Body of pancreas (tissue), 4 donors: ENCODE results near the gene PIK3CD. TPM values are rescaled to one million over a fixed set of nuclear protein-coding genes. Genes with fewer than 3 reads are reported as not detected.

Source experiments
- ATAC-seq: fragments of 150-250 bp; one replicate; pipeline ENCODE4 v1.9.1; 2016
- DNase-seq, 4 donors: peaks; one replicate each; pipeline ENCODE4 v3.0.0-alpha.2; 2019
- H3K27ac ChIP-seq, 4 donors: fragments of 200-600 bp; sonication (generic); 1 replicate in 3 of 4; 2 replicates in 1 of 4; pipeline versions ENCODE4 v1.5.1 to v1.6.1; 2016 to 2019; ENCODE audit warnings: mild to moderate bottlenecking in 1 of 4, mixed read lengths in 1 of 4, moderate library complexity in 1 of 4
- H3K27me3 ChIP-seq, 2 donors: fragments of 200-600 bp; sonication (generic); one replicate each; pipeline ENCODE4 v1.6.0; 2016; ENCODE audit warnings: mild to moderate bottlenecking in 1 of 2
- H3K36me3 ChIP-seq, 2 donors: fragments of 200-600 bp; sonication (generic); replicated peaks in 1 of 2; 2 replicates each; pipeline ENCODE4 v1.5.1; 2016; ENCODE audit warnings: low read depth in 2 of 2; ENCODE audit not compliant: insufficient read depth in 1 of 2
- H3K4me1 ChIP-seq: fragments of 200-600 bp; sonication (generic); one replicate; pipeline ENCODE4 v1.6.0; 2016
- H3K4me3 ChIP-seq, 2 donors: fragments of 200-600 bp; sonication (generic); 1 replicate in 1 of 2; 2 replicates in 1 of 2; pipeline ENCODE4 v1.5.1; 2016 to 2019
- H3K9me3 ChIP-seq, 3 donors: fragments of 200-600 bp; sonication (generic); 1 replicate in 2 of 3; 2 replicates in 1 of 3; pipeline ENCODE4 v1.5.1; 2016
- POLR2A ChIP-seq, 3 donors: fragments of 450-650 bp; IDR thresholded peaks; one replicate each; pipeline ENCODE4 v1.6.1; 2016; ENCODE audit warnings: antibody characterized with exemption in 3 of 3, mild to moderate bottlenecking in 2 of 3
- WGBS, 2 donors: methylation state at CpG; one replicate each; pipeline ENCODE4 v1.1.5; 2017; 5-methylcytosine and 5-hydroxymethylcytosine counted together
- intact Hi-C: fragments of 100-400 bp; cut with DNase I; formaldehyde crosslinking; loops from one replicate; pipeline ENCODE4 v1.15.1; 2023
- total RNA-seq, 2 donors: library from RNA; depleted of rRNA; stranded (reverse); fragments of >200 nt; gene quantifications; one replicate each; pipeline ENCODE4 v1.1.0, GENCODE V29; 2016
- TF ChIP-seq, protein P1 (sequence below), 7 experiments: fragments of 450-650 bp in 4 of 7; fragments of 200-600 bp in 3 of 7; sonication (generic) in 3 of 7; IDR thresholded peaks; one replicate each; pipeline ENCODE4 v1.5.1; 2016 to 2019; ENCODE audit warnings: antibody characterized with exemption in 7 of 7

The PIK3CD gene
- total RNA-seq, 2 donors from 2014 or later = 3.3 to 6.2 TPM

DNA sequence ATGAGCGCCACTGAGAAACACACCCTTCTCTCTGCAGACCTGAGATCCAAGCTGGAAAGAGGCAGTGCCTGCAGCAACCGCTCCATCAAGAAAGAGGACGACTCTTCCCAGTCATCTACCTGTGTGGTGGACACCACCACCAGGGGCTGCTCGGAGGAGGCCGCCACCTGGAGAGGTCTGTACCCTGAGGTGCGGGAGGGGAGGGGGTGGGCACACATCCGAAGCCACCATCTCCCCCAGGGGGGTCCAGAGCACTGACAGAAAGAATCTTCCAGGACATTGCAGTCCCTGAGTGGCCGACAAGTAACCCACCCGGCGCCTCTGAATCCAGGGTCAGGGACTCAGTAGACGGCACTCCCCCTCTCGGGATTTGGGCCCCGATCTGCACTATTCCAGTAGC lies 39.8 kb upstream of the PIK3CD start:
- DNase-seq = no peak
- peaks cover 0 to 5% of the 10 kb centered on the region in 2 donors for H3K36me3 ChIP-seq
- TF ChIP-seq, protein P1, sequence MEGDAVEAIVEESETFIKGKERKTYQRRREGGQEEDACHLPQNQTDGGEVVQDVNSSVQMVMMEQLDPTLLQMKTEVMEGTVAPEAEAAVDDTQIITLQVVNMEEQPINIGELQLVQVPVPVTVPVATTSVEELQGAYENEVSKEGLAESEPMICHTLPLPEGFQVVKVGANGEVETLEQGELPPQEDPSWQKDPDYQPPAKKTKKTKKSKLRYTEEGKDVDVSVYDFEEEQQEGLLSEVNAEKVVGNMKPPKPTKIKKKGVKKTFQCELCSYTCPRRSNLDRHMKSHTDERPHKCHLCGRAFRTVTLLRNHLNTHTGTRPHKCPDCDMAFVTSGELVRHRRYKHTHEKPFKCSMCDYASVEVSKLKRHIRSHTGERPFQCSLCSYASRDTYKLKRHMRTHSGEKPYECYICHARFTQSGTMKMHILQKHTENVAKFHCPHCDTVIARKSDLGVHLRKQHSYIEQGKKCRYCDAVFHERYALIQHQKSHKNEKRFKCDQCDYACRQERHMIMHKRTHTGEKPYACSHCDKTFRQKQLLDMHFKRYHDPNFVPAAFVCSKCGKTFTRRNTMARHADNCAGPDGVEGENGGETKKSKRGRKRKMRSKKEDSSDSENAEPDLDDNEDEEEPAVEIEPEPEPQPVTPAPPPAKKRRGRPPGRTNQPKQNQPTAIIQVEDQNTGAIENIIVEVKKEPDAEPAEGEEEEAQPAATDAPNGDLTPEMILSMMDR (IDR thresholded peaks at IDR 0.05) = no peak
- no peak for TF ChIP-seq POLR2A (IDR thresholded peaks at IDR 0.05)
- no peak for ATAC-seq
- no peaks in the 10 kb centered on the region for H3K4me1 ChIP-seq
- intact Hi-C loops = no loop called here
- H3K27me3 ChIP-seq = no peaks in the 10 kb centered on the region
- no peaks in the 10 kb centered on the region for H3K9me3 ChIP-seq
- no peak overlapping the region for H3K27ac ChIP-seq
- WGBS, 2 donors = 89 to 100% methylated on average over 2 to 13 of the region's 13 CpGs
- no peak overlapping the region for H3K4me3 ChIP-seq

DNA sequence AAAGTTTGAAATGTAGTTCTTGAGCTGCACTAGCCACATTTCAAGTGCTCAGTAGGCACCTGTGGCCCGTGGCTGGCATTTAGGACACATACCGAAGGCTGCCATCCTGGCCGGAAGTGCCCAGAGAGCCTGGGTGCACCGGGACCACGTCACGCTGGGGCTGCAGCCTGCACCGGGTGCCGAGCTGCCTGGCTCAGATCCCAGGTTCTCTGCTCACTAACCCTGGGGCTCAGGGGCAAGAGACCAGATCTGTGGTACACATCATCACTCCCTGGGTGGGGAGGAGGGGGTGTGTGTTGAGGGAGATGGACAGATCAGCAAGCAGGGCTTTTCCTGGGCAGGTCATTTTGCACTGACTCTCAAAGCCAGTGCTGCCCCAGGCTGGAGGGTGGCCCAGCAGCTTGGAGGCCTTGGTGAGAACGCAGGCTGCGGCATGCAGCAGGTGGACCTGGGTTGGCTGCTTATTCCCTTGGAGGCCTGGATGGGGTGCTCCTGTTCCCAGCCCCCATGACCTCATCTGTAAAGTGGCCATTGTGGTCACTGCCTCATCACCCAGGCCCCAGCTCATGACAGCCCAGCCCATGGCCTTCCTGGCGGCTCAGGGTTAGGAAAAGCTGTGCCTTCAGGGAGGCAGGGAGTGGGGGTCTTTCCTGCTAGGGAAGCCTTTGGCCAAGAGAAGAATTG lies 39.2 kb upstream of the PIK3CD start:
- Histone ChIP-seq H3K27me3 (no peaks in the 10 kb centered on the region), H3K27ac (no peak overlapping the region), H3K9me3 (no peaks in the 10 kb centered on the region), H3K36me3 (peaks cover 0 to 5% of the 10 kb centered on the region in 2 donors), H3K4me3 (no peak overlapping the region), H3K4me1 (no peaks in the 10 kb centered on the region)
- TF ChIP-seq, protein P1 (IDR thresholded peaks at IDR 0.05) = no peak
- TF ChIP-seq POLR2A (IDR thresholded peaks at IDR 0.05) = no peak
- intact Hi-C loops = no loop called here
- 86 to 92% methylated on average over 8 to 11 of the region's 11 CpGs for WGBS, 2 donors
- no peak for ATAC-seq
- DNase-seq = no peak

DNA sequence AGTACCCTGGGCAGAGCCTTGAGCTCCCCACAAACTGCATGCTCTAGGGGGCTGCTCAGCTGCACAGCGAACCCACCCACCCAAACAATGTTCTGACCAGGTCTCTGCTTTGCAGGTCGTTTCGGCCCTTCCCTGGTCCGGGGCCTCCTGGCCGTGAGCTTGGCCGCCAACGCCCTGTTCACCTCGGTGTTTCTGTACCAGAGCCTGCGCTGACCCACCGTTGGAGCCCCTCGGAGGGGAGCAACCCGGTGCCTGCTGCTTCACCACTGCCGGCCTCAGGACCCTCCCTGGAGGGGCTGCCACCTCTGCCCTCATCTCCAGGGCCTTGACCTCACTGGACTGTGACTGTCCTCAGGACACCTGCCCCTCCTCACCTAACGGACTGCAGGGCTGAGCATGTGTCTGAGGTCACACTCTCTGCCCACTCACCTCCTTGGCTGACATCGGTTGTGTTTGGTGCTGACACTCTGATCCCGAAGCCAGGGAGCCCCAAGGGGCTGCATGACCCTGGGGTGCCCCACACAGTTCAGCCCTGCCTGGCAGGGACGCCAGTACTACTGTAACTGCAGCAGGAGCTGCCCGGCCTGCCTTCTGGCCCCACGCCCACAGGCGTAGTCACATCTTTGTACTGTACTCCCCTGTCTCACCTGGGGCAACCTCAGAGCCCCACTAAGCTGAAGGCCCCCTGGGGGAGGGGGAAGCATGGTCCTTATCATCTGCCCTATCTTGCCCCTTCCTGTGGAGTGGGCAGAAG lies 38.5 kb upstream of the PIK3CD start:
- intact Hi-C loops = no loop called here
- peaks cover 0 to 5% of the 10 kb centered on the region in 2 donors for H3K36me3 ChIP-seq
- H3K27me3 ChIP-seq = no peaks in the 10 kb centered on the region
- TF ChIP-seq POLR2A (IDR thresholded peaks at IDR 0.05) = no peak
- no peaks in the 10 kb centered on the region for H3K9me3 ChIP-seq
- ATAC-seq = no peak
- no peak overlapping the region for H3K4me3 ChIP-seq
- 85 to 100% methylated on average over 2 to 19 of the region's 20 CpGs for WGBS, 2 donors
- DNase-seq = no peak
- H3K4me1 ChIP-seq = no peaks in the 10 kb centered on the region
- H3K27ac ChIP-seq = no peak overlapping the region

DNA sequence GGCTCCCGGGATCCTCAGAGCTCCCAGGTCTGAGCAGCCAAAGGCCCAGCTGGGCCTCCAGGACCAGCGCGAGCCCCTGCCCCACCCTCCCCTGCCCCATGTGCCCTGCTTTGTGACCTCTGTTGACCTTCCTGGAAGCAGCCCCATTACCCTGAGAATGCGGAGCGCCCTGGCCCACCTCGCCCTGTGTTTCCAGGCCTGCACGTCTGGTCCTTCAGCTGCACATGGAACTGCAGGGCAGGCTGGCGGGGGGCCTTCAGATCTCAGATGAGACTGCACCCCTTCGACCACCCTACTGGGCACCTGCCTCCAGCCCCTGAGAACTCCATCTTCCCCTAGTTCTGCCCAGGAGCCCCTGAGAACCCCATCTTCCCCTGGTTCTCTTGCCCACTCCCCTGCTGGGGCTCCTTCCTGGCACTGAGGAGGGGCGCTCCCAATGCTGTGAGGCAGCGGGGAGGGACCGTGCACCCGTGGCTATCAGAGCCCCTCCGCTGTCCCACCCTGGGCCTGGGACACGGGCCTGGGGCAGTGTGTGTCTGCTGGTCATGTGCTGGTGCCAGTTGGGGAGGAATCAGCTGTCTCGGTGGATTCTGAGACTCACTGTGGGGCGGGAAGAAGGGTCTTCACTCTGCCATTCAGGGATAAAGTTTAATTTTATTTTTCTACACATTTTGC lies 37.8 kb upstream of the PIK3CD start:
- no peaks in the 10 kb centered on the region for H3K4me1 ChIP-seq
- H3K4me3 ChIP-seq = no peak overlapping the region
- no peaks in the 10 kb centered on the region for H3K9me3 ChIP-seq
- DNase-seq (no peak), ATAC-seq (no peak)
- WGBS, 2 donors = 82 to 86% methylated on average over 11 to 15 of the region's 17 CpGs
- intact Hi-C loops = no loop called here
- no peak overlapping the region for H3K27ac ChIP-seq
- H3K36me3 ChIP-seq = peaks cover 0 to 5% of the 10 kb centered on the region in 2 donors
- TF ChIP-seq POLR2A (IDR thresholded peaks at IDR 0.05) = no peak
- TF ChIP-seq, protein P1 (IDR thresholded peaks at IDR 0.05) = no peak
- H3K27me3 ChIP-seq = no peaks in the 10 kb centered on the region
